ENCODE measurements around the gene ISG20L2. TPM values are rescaled to one million over a fixed set of nuclear protein-coding genes. Genes with fewer than 3 reads are reported as not detected.

Gene ISG20L2, protein sequence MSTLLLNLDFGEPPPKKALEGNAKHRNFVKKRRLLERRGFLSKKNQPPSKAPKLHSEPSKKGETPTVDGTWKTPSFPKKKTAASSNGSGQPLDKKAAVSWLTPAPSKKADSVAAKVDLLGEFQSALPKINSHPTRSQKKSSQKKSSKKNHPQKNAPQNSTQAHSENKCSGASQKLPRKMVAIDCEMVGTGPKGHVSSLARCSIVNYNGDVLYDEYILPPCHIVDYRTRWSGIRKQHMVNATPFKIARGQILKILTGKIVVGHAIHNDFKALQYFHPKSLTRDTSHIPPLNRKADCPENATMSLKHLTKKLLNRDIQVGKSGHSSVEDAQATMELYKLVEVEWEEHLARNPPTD
- total RNA-seq, result 10 to 100 TPM; 48.4 to 65.2 TPM

DNA sequence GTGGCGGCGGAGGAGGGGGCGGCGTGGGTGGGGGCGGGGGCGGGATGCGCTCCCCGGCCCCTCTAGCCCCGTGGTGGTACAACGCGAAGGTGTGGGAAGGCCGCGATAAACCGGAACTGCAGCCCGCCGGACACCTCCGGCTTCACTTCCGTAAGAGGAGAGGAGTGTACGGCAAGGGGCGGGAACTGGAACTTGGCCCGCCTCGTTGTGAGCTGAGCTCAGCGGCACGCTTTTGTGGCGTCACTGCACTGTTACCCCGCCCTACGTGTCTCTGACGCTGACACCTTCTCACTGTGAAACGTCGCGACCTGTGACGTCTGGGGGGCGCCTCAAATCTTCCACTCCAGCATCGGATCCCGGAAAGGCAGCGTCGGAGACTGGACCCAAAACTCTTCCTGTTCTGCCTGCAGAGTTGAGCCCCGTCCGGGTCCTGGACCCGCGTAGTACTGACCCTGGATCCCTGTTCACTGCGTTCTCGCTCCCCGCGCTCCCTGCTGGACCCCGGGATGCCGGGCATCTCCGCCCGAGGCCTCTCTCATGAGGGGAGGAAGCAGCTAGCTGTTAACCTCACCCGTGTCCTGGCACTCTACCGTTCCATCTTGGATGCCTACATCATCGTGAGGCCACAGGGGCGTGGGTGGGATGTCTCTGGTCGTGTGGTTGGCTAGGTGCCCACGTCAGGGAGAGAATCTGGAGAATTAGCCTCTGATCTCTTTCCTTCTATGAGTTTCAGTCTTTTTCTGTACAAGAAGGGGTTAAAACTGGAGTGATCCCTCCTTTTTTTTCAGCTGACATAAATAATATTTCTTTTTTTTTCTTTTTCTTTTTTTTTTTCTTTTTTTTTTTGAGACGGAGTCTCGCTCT lies at the start of gene ISG20L2:
Gene ISG20L2 (minus strand): TSS at position 168 of the 864 bp plus-strand sequence. CDS start 1,114 bp downstream, outside the sequence.
- ChIA-PET CTCF (interaction anchor here (0.6 to 6.2 kb wide), 19 partner anchors 12 to 397 kb away, joined by 3 to 220 read pairs (median 5); partner anchors contain the start of genes CRABP2, HDGF, INSRR and MRPL24), POLR2A (interaction anchor here (0.6 to 4.1 kb wide), 14 partner anchors 12 to 240 kb away, joined by 3 to 55 read pairs (median 5); partner anchors contain the start of genes HDGF, MRPL24, PRCC and SH2D2A)
- DNase-seq (peak; percentile 99), ATAC-seq (peak; percentile 92)
- H3K36me3 Mint-ChIP-seq (ENCODE audit: low read depth), result peaks cover 37% of the 10 kb centered on the region
- no peaks in the 10 kb centered on the region for H3K9me3 Mint-ChIP-seq (ENCODE audit: low read depth)
- no peak within 1 kb of the TSS for H3K4me3 Mint-ChIP-seq
- peak within 1 kb of the TSS; percentile 99 for H3K27ac Mint-ChIP-seq
- H3K4me1 Mint-ChIP-seq, result peaks cover 23% of the 10 kb centered on the region
- H3K27me3 Mint-ChIP-seq, result no peaks in the 10 kb centered on the region
- intact Hi-C loops (cut with DNase I, micrococcal nuclease), result loop anchor here (1.0 to 5.0 kb wide), 12 partner anchors 12 to 517 kb away; partner anchors contain the start of genes MEF2D (in 2 of the 2), MRPL24 (in 2 of the 2), PRCC (in 2 of the 2) and SH2D2A (in 2 of the 2)

DNA sequence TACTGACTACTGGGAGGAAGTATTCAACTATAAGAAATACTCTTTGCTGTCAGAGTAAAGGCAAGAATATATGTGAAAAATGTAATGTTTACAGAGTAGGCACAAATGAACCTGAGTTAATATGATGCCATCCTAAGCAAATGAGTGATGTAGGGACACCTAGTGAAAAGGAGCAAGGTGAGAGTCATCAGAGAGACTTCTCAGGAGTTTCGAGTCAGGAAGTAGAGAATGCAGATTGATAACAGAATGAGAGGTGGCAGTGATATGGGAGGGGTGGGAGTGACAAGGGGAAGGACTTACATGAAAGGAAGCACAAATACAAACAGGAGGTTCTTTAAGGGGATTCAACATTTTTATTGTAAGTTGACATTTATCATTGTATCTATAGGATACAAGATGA lies 49.0 kb upstream of the ISG20L2 start:
- Mint-ChIP-seq H3K4me1 (peaks cover 51% of the 10 kb centered on the region), H3K9me3 (ENCODE audit: low read depth) (no peaks in the 10 kb centered on the region), H3K27me3 (no peaks in the 10 kb centered on the region), H3K27ac (peak overlapping the region; percentile 1), H3K4me3 (no peak overlapping the region), H3K36me3 (ENCODE audit: low read depth) (peaks cover 27% of the 10 kb centered on the region)
- intact Hi-C loops (cut with DNase I, micrococcal nuclease), result no loop called here
- POLR2A ChIA-PET, result no interaction called here
- CTCF ChIA-PET, result no interaction called here
- ATAC-seq, result peak; percentile 34
- DNase-seq, result no peak

DNA sequence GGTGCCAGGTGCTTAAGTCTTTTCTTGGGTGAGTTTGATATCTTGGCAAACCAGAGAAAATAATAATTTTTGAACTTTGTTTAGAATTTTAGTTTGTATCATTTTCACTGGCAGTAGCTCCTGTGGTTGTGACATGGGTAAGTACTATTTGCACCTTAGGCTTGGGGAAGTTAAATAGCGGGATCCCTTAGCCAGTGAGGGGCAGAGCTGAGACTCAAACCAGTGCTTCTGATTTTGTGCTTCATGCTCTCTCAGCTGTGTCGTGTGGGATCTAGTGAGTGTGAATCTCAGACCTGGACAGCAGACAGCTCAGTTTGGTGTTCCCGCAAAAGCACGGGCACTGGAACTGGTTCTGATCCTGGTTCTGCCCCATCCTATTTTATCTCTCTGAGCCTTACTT lies 48.4 kb upstream of the ISG20L2 start:
- no peak for DNase-seq
- Mint-ChIP-seq H3K4me1 (peaks cover 58% of the 10 kb centered on the region), H3K9me3 (ENCODE audit: low read depth) (no peaks in the 10 kb centered on the region), H3K27ac (peak overlapping the region; percentile 14), H3K27me3 (no peaks in the 10 kb centered on the region), H3K4me3 (no peak overlapping the region), H3K36me3 (ENCODE audit: low read depth) (peaks cover 24% of the 10 kb centered on the region)
- POLR2A ChIA-PET, result no interaction called here
- no peak for ATAC-seq
- CTCF ChIA-PET, result interaction anchor here (0.6 to 2.6 kb wide), 4 partner anchors 51 to 391 kb away, joined by 3 to 7 read pairs (median 4); no protein-coding TSS in a partner anchor
- intact Hi-C loops (cut with DNase I, micrococcal nuclease), result no loop called here

DNA sequence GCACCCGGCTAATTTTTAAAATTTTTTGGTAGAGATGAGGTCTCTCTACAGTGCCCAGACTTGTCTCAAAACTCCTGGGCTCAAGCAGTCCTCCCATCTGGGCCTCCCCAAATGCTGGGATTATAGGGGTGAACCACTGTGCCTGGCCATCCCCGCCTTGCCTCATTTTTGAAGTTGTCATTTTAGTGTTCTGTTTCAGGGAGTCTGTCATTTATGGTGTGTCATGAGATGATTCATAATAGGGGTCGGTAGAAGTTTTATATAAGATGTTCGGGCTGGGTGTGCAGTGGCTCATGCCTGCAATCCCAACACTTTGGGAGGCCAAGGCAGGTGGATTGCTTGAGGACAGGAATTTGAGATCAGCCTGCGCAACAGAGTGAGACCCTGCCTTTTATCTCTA lies 47.2 kb upstream of the ISG20L2 start:
- ATAC-seq (peak; percentile 63), DNase-seq (peak; percentile 26)
- Mint-ChIP-seq H3K9me3 (ENCODE audit: low read depth) (no peaks in the 10 kb centered on the region), H3K4me3 (no peak overlapping the region), H3K27ac (peak overlapping the region; percentile 15), H3K36me3 (ENCODE audit: low read depth) (peaks cover 25% of the 10 kb centered on the region), H3K27me3 (no peaks in the 10 kb centered on the region), H3K4me1 (peaks cover 55% of the 10 kb centered on the region)
- CTCF ChIA-PET, result interaction anchor here (1.4 to 2.6 kb wide), 2 partner anchors 21 to 50 kb away, joined by 3 to 7 read pairs; no protein-coding TSS in a partner anchor
- POLR2A ChIA-PET, result no interaction called here
- intact Hi-C loops (cut with DNase I, micrococcal nuclease), result no loop called here

DNA sequence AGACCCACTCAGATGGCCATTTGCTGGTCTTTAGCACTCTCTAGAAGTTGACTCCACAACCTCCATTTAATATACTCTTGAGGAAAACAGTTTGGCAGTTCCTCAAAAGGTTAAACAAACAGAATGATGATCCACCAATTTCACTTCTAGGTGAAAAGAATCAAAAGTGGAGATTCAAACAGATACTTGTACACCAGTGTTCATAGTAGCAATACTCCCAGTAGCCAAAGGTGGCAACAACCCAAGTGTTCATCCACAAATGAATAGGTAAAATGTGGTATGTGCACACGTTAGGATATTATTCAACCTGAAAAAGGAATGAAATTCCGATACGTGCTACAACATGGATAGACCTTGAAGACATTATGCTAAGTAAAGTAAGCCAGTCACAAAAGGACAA lies 45.0 kb upstream of the ISG20L2 start:
- DNase-seq (no peak), ATAC-seq (peak; percentile 67)
- intact Hi-C loops (cut with DNase I, micrococcal nuclease), result no loop called here
- Mint-ChIP-seq H3K27ac (peak overlapping the region; percentile 52), H3K36me3 (ENCODE audit: low read depth) (peaks cover 42% of the 10 kb centered on the region), H3K4me3 (no peak overlapping the region), H3K4me1 (peaks cover 73% of the 10 kb centered on the region), H3K9me3 (ENCODE audit: low read depth) (no peaks in the 10 kb centered on the region), H3K27me3 (no peaks in the 10 kb centered on the region)
- ChIA-PET CTCF (interaction anchor here (0.7 to 2.1 kb wide), 3 partner anchors 23 to 91 kb away, joined by 4 to 7 read pairs (median 5); no protein-coding TSS in a partner anchor), POLR2A (interaction anchor here (1.1 kb wide), 1 partner anchor 34 kb away, joined by 4 read pairs; no protein-coding TSS in a partner anchor)

DNA sequence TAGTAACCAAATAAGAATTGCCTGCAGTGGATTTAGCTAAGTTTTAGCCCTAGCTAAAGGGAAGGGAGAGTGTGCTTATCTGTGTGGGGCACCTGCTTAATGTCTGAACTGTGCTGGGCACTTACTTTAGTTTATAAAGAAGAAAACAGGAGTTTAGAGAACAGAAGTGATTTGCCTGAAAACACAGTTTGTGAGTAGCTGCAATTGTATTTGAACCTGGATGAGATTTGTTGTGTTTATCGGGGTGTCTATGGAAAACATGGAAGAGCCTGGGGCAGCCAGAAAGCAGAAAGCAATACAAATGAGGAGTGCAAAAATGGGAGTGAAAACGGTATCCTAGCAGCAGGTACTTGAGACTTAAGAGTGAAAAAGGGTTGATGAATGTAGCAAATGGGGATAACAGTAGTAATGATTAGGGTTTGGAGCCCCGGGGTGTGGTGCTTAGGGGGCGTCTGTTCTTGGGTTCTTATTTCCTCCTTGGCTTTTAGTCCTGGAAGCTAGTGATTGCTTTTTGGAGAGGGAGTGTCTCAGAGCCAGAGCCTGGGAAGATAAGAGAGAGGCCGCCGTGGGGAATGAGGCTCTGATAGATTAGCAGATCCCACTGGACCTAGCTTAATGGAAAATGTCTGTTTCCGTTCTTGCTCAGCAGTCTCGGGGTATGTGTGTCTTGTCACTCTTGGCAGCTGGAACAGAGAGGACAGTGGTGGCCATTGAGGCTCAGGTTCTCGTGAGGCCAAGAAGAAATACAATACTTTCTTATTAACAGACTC lies 44.3 kb upstream of the ISG20L2 start:
- H3K9me3 Mint-ChIP-seq (ENCODE audit: low read depth), result no peaks in the 10 kb centered on the region
- ATAC-seq (no peak), DNase-seq (no peak)
- POLR2A ChIA-PET, result interaction anchor here (0.7 to 1.1 kb wide), 3 partner anchors 21 to 47 kb away, joined by 3 to 4 read pairs (median 3); partner anchors contain the start of gene HDGF
- H3K27ac Mint-ChIP-seq, result peak overlapping the region; percentile 52
- peaks cover 45% of the 10 kb centered on the region for H3K36me3 Mint-ChIP-seq (ENCODE audit: low read depth)
- no peak overlapping the region for H3K4me3 Mint-ChIP-seq
- H3K4me1 Mint-ChIP-seq, result peaks cover 70% of the 10 kb centered on the region
- no peaks in the 10 kb centered on the region for H3K27me3 Mint-ChIP-seq
- CTCF ChIA-PET, result interaction anchor here (0.8 to 8.9 kb wide), 6 partner anchors 21 to 86 kb away, joined by 3 to 128 read pairs (median 6); partner anchors contain the start of genes INSRR, ISG20L2, METTL25B and MRPL24
- intact Hi-C loops (cut with DNase I, micrococcal nuclease), result no loop called here

DNA sequence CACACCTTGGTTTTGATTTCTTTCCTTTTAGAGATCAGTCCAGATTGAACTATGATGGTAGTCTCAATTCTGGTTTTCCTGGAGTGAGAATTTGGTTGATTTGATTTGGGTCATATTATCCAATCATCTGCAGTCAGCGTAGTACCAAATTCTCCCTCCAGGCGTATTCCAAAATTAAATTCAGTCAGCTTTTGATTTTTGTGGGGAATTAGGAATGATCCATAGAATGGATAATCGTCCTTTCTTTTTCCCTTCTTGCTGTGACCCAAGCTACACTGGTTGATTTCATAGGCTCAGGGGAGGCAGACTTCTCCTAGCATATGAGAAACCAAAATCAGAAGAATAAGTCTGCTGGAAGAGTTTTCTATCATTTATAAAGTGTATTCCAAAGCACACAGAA lies 43.7 kb upstream of the ISG20L2 start:
- H3K27me3 Mint-ChIP-seq, result no peaks in the 10 kb centered on the region
- H3K4me3 Mint-ChIP-seq, result no peak overlapping the region
- H3K36me3 Mint-ChIP-seq (ENCODE audit: low read depth), result peaks cover 45% of the 10 kb centered on the region
- H3K9me3 Mint-ChIP-seq (ENCODE audit: low read depth), result no peaks in the 10 kb centered on the region
- ChIA-PET CTCF (interaction anchor here (0.8 to 8.9 kb wide), 7 partner anchors 9 to 87 kb away, joined by 3 to 128 read pairs (median 5); partner anchors contain the start of genes INSRR, ISG20L2, METTL25B and MRPL24), POLR2A (no interaction called here)
- ATAC-seq, result no peak
- H3K4me1 Mint-ChIP-seq, result peaks cover 64% of the 10 kb centered on the region
- H3K27ac Mint-ChIP-seq, result no peak overlapping the region
- DNase-seq, result no peak
- intact Hi-C loops (cut with DNase I, micrococcal nuclease), result no loop called here

DNA sequence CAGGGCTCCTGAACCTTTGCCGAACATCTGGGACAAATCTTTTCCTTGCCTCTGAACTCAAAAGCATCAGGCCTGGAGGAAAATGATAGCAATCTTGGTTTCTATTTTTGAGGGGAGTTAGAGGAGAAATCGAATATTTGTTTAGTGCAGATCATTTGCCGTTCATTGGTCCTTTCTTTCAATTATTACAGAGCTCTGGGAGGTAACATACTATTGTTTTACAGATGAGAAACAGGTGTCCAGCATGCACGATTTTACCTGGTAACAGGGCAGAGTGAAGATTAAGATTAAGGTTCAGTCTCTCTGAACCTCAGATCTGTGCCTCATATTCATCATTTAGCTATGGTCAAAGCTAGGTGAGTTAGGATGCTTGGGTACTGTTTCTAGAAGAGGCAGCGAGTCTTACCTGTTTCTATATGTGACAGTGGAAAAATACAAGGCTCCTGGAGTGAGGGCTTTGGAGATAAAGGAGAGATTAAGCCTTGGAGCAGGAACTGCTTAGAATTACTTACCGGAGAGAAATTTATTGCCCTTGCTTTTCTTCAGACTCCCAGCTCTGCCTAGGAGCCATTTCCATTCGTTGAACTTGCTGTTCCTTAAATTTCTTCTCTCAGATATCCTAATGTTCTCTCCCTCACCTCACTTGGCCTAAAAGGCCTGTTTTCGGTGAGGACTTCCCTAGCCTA lies 40.2 kb upstream of the ISG20L2 start:
- intact Hi-C loops (cut with DNase I, micrococcal nuclease), result loop anchor here (5.0 to 10.0 kb wide), 3 partner anchors 81 to 716 kb away; partner anchors contain the start of genes ETV3 (in 1 of the 2), LAMTOR2 (in 1 of the 2) and UBQLN4 (in 1 of the 2)
- POLR2A ChIA-PET, result interaction anchor here (1.0 to 3.0 kb wide), 4 partner anchors 17 to 44 kb away, joined by 3 to 42 read pairs (median 20); partner anchors contain the start of genes HDGF, ISG20L2, METTL25B and MRPL24
- no peak for ATAC-seq
- CTCF ChIA-PET, result interaction anchor here (1.0 to 8.9 kb wide), 7 partner anchors 13 to 92 kb away, joined by 3 to 128 read pairs (median 5); partner anchors contain the start of genes ISG20L2, METTL25B, MRPL24 and NTRK1
- Mint-ChIP-seq H3K36me3 (ENCODE audit: low read depth) (peaks cover 41% of the 10 kb centered on the region), H3K27me3 (no peaks in the 10 kb centered on the region), H3K4me3 (no peak overlapping the region), H3K4me1 (peaks cover 50% of the 10 kb centered on the region), H3K9me3 (ENCODE audit: low read depth) (no peaks in the 10 kb centered on the region), H3K27ac (no peak overlapping the region)
- DNase-seq, result no peak

DNA sequence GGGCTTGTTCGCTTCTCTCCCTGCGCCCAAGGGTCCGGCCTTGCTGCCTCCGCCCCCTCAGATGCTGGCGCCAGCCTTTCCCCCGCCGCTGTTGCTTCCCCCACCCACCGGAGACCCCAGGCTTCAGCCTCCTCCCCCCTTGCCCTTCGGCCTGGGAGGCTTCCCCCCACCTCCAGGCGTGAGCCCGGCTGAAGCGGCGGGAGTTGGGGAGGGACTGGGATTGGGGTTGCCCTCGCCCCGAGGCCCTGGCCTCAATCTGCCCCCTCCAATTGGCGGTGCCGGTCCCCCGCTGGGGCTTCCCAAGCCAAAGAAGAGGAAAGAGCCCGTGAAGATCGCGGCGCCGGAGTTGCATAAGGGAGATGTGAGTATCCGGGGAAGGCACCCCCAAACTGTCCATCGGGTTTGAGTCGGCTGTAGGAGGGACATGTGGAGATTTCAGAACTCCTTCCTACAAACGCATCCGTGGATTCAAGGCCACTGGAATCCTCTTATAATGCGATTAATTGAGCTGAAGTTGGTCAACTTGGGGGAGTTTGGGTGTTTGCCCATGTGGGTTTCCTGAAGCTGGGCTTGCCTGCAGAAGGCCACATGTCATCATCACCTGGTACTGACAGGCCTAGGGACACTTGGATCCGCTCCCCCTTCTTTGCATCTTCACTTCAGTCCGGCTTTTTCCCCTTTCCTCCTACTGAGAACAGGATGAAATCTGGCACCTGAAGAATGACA lies 39.5 kb upstream of the ISG20L2 start:
- ATAC-seq (no peak), DNase-seq (peak; percentile 50)
- POLR2A ChIA-PET, result interaction anchor here (1.0 to 3.0 kb wide), 6 partner anchors 16 to 45 kb away, joined by 3 to 42 read pairs (median 12); partner anchors contain the start of genes HDGF, ISG20L2, METTL25B and MRPL24
- H3K36me3 Mint-ChIP-seq (ENCODE audit: low read depth), result peaks cover 34% of the 10 kb centered on the region
- H3K9me3 Mint-ChIP-seq (ENCODE audit: low read depth), result no peaks in the 10 kb centered on the region
- H3K4me3 Mint-ChIP-seq, result no peak overlapping the region
- H3K27me3 Mint-ChIP-seq, result no peaks in the 10 kb centered on the region
- H3K4me1 Mint-ChIP-seq, result peaks cover 43% of the 10 kb centered on the region
- CTCF ChIA-PET, result interaction anchor here (0.7 to 8.9 kb wide), 14 partner anchors 13 to 267 kb away, joined by 3 to 128 read pairs (median 5); partner anchors contain the start of genes HDGF, ISG20L2, METTL25B and MRPL24
- H3K27ac Mint-ChIP-seq, result no peak overlapping the region
- intact Hi-C loops (cut with DNase I, micrococcal nuclease), result loop anchor here (1.0 to 10.0 kb wide), 14 partner anchors 17 to 716 kb away; partner anchors contain the start of genes HDGF (in 2 of the 2), ISG20L2 (in 2 of the 2), METTL25B (in 2 of the 2) and MRPL24 (in 2 of the 2)

All from activated CD4-positive, alpha-beta T cell treated with anti-CD3 and anti-CD28 coated beads for 36 hours (primary cell).